Right lobe of liver (tissue), 6 donors: ENCODE results near the gene MEG3. TPM values are rescaled to one million over a fixed set of nuclear protein-coding genes. Genes with fewer than 3 reads are reported as not detected.
A peak's percentile ranks its signal among the peaks of the same experiment; 100 is the strongest.

ENCODE experiments used
- ATAC-seq, 4 donors: fragments of 200-7000 bp; cut with Tn5 transposase; one replicate each; pipeline ENCODE4 v1.9.1; 2020; ENCODE audit warnings: mild to moderate bottlenecking in 4 of 4, moderate library complexity in 4 of 4
- DNase-seq, 3 donors: peaks; one replicate each; pipeline ENCODE4 v3.0.0-alpha.2; 2020
- H3K27ac ChIP-seq, 3 donors: fragments of 200-600 bp; one replicate each; pipeline ENCODE4 v1.8.0; 2022
- H3K27me3 ChIP-seq, 2 donors: fragments of 200-600 bp; one replicate each; pipeline ENCODE4 v1.8.0; 2022
- H3K36me3 ChIP-seq, 4 donors: fragments of 200-600 bp; sonication (generic) in 1 of 4; one replicate each; pipeline versions ENCODE4 v1.5.1 to v1.8.0; 2017 to 2022; ENCODE audit warnings: control low read depth in 1 of 4
- H3K4me1 ChIP-seq, 4 donors: fragments of 200-600 bp; sonication (generic) in 1 of 4; one replicate each; pipeline versions ENCODE4 v1.5.1 to v1.8.0; 2017 to 2022; ENCODE audit warnings: control low read depth in 1 of 4
- H3K4me3 ChIP-seq, 3 donors: fragments of 200-600 bp; one replicate each; pipeline ENCODE4 v1.8.0; 2022
- H3K9me3 ChIP-seq, 4 donors: fragments of 200-600 bp; sonication (generic) in 1 of 4; one replicate each; pipeline versions ENCODE4 v1.5.1 to v1.8.0; 2017 to 2022; ENCODE audit warnings: control low read depth in 1 of 4
- CTCF ChIP-seq, 4 donors: fragments of 200-600 bp in 3 of 4; fragments of 450-650 bp in 1 of 4; IDR thresholded peaks; one replicate each; pipeline versions ENCODE4 v1.5.1 to v1.8.0; 2016 to 2022; ENCODE audit warnings: antibody characterized with exemption in 4 of 4, mild to moderate bottlenecking in 2 of 4
- POLR2A ChIP-seq: fragments of 450-650 bp; IDR thresholded peaks from one replicate; pipeline ENCODE4 v1.6.1; 2017; ENCODE audit warnings: antibody characterized with exemption, mild to moderate bottlenecking
- WGBS: methylation state at CpG from one replicate; pipeline ENCODE4 v1.1.6; 2018; ENCODE audit warnings: low coverage, low lambda C conversion rate; ENCODE audit not compliant: insufficient coverage; ENCODE audit errors: missing lambda C conversion rate; 5-methylcytosine and 5-hydroxymethylcytosine counted together
- intact Hi-C, 2 donors: fragments of 100-400 bp; cut with DNase I; formaldehyde crosslinking; loops; one replicate each; pipeline versions ENCODE4 v1.11.2 to v1.14.1; 2022
- total RNA-seq, 6 experiments: library from RNA; depleted of rRNA in 2 of 6; stranded (reverse); fragments of >200 nt in 2 of 6; fragmentation: NEBNext Ultra II Directional in 3 of 6; extraction: Animal tissue kit (Norgen Biotek cat#: 25700) in 3 of 6; gene quantifications; one replicate each; pipeline versions ENCODE4 v1.1.0 to v1.2.4, GENCODE V29; 2016 to 2023
- donor health status: DM: no; HTN: yes; CAD: no.
- donor health status: DM: no; HTN: no; CAD: no.
- donor health status: DM: no; HTN: no; CAD: no.
- donor health status: DM: no; HTN: yes; CAD: no.
- donor health status: DM: no; HTN: yes; CAD: no.

MEG3 gene
- total RNA-seq, 6 experiments from 2014 or later: 5.7 to 43.7 (median 23.9) TPM

- no peak overlapping the region for H3K4me3 ChIP-seq
- TF ChIP-seq CTCF (IDR thresholded peaks at IDR 0.05) (no peak), POLR2A (no peak)
- H3K9me3 ChIP-seq: no peaks in the 10 kb centered on the region
- WGBS: 64% methylated on average over 19 of the region's 21 CpGs
- H3K27ac ChIP-seq: no peak overlapping the region
- H3K4me1 ChIP-seq: no peaks in the 10 kb centered on the region
- intact Hi-C loops: no loop called here
- DNase-seq: no peak
- ATAC-seq: no peak
- no peaks in the 10 kb centered on the region for H3K27me3 ChIP-seq
- H3K36me3 ChIP-seq: no peaks in the 10 kb centered on the region
Observed at GRCh38 chr14:100832311-100832960, 6.5 kb downstream of the MEG3 start.

- DNase-seq (no peak), ATAC-seq (no peak)
- Histone ChIP-seq H3K4me3 (no peak overlapping the region), H3K4me1 (no peaks in the 10 kb centered on the region), H3K36me3 (no peaks in the 10 kb centered on the region), H3K9me3 (no peaks in the 10 kb centered on the region), H3K27me3 (no peaks in the 10 kb centered on the region), H3K27ac (no peak overlapping the region)
- intact Hi-C loops: no loop called here
- WGBS: 64% methylated on average over 7 of the region's 15 CpGs
- TF ChIP-seq POLR2A: no peak
- TF ChIP-seq CTCF (IDR thresholded peaks at IDR 0.05): no peak
Observed at GRCh38 chr14:100834082-100834793, 8.3 kb downstream of the MEG3 start.

- Histone ChIP-seq H3K27me3 (no peaks in the 10 kb centered on the region), H3K9me3 (no peaks in the 10 kb centered on the region), H3K36me3 (no peaks in the 10 kb centered on the region), H3K4me3 (no peak overlapping the region), H3K27ac (no peak overlapping the region), H3K4me1 (no peaks in the 10 kb centered on the region)
- peak in 1 of 4 donors; percentile 13 for ATAC-seq
- 10% methylated on average over 2 of the region's 29 CpGs for WGBS
- no peak for DNase-seq
- intact Hi-C loops: no loop called here
- no peak for TF ChIP-seq CTCF (IDR thresholded peaks at IDR 0.05)
- TF ChIP-seq POLR2A: no peak
Observed at GRCh38 chr14:100834794-100835547, 9.1 kb downstream of the MEG3 start.

GRCh38 chr14:100835548-100836310 is 9.8 kb downstream of the MEG3 start:
- TF ChIP-seq CTCF (IDR thresholded peaks at IDR 0.05) (no peak), POLR2A (no peak)
- Histone ChIP-seq H3K9me3 (no peaks in the 10 kb centered on the region), H3K36me3 (no peaks in the 10 kb centered on the region), H3K4me1 (no peaks in the 10 kb centered on the region), H3K27me3 (no peaks in the 10 kb centered on the region), H3K27ac (no peak overlapping the region), H3K4me3 (no peak overlapping the region)
- ATAC-seq (no peak), DNase-seq (no peak)
- WGBS: 62% methylated on average over 14 of the region's 24 CpGs
- intact Hi-C loops: no loop called here
